ENCODE measurements around the gene BCO2. TPM values are rescaled to one million over a fixed set of nuclear protein-coding genes. Genes with fewer than 3 reads are reported as not detected.

The BCO2 gene
- total RNA-seq, 1 donor from 2014 or later: 0.33 TPM

DNA sequence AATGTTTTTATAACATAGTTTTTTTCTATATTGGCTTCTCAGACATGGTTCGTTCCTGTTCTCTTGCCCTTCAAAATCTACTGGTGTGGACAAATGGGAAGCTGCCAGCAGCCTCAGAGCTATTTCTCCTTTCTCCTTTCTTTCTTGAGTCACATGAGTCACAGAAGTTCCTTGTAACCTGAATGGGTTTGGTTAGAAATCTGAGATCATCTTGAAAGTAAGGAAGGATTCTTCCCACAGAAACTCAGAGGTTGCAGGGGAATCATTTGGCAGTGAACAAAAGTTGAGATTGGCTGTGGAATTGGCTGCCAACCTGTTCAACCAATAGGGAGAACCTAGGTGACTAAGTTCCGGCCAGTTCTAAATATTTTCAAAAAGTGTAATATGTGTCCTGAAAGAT is 72.9 kb downstream of the BCO2 start:
- DNase-seq (ENCODE audit: low read depth, low spot score): no peak

DNA sequence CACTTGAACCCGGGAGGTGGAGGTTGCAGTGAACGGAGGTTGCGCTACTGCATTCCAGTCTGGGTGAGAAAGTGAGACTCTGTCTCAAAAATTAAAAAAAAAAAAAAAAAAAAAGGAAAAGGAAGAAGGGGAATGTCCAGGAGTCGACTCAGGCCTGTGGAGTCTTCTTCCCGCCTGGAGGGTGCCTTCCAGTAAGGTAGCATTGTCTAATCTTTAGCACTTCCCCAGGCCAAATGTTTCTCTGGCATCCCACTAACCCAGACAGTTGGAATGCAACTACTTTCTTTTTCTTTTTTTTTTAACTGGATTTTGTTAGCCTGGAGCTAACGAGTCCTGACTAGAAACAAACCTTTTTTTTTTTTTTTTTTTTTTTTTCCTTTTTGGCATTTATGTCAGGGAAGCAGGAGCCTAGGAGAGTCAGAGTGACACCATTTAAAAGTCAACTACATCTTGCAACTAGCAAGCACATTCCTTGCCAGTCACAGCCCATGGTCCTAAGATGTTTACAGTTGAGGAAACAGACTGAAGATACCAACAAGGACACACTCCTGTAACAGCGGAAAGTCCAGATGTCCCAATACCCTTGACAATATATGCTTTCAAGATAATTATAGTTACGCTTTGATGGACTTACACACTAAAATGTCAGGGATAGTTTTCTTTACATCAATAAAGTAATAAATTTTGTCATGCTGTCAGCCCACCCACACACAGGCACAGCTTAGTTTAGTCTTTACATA is 74.7 kb downstream of the BCO2 start:
- DNase-seq (ENCODE audit: low read depth, low spot score): no peak

DNA sequence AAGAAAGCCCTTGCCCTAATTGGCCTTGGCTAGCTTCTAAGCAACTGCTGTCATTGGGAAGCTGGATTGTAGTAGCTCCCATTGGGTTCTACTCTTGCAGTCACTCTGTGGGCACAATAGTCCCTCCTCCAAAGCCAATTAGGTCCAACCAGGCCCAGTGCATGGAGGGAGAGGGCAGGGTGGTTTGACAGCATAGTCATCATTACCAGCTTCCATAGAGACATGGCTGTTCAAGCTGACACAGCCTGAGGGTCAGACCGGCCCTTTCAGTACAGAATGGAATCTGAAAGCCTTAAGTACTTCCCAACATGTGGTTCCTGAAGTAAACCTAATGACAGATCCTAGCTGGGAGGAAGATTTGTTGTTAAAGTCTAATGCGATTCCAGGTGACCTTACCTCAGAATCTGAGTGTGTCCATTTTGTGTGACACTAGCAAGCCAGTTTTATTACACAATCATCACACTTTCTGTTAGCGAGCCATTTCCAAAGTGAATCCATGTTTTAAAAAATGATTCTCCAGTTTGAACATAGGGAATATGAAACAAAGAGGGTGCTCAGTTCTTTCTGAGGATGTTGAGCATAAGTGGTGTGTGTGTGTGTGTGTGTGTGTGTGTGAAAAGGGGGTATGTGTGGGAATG is 78.4 kb downstream of the BCO2 start:
- no peak for DNase-seq (ENCODE audit: low read depth, low spot score)

DNA sequence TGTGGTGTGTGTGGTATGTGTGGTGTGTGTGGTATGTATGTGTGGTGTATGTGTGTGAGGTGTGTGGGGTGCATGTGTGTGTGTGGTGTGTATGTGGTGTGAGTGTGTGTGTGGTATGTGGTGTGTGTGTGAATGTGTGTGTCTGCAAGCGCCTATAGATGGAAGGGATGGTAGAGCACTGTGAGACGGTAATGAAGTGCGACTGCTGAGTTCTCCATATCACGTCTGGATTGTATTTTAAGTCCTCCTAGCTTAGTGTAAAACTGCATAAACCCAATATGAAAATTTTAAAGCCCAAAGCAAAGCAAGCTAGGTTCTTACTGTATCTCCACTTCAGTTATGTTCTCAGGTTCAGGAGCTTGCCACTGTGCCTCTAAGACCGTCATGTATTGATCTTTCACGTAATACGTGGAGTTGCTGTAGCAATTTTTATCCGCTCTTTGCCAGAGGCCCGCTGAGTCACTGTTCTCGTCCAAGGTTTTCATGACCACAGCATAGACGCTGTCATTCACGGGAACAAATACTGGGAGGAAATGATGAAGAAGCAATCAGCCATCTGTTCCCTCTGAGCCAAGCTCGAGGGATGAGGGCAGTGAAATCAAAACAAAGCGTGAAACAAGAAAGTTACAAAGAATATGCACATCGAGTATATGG is 79.9 kb downstream of the BCO2 start:
- DNase-seq (ENCODE audit: low read depth, low spot score): peak; percentile 49

DNA sequence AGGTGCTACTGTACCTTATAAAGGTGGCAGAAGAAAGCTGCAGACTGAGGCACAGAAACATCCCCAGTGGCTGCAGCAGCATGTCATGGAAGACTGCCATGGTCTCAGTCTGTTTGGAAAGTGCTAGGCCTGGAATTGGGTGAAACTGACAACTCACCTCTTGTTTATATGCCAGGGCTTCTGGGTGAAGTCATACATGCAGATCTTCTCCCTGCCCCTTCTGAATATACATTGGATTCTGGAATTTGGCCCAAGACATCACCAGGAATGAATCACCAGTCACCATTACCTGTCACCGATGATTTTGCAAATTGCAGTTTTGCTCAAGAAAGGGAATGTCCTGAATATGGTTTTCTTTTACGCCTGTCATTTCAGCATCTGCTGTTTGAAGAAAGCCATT is 85.2 kb downstream of the BCO2 start, which contains the start of gene PLET1:
Gene PLET1, minus strand, starts transcription at position 371 of the 400 bp plus-strand sequence. Its CDS starts 271 bp downstream, at position 100.
- DNase-seq (ENCODE audit: low read depth, low spot score): no peak

DNA sequence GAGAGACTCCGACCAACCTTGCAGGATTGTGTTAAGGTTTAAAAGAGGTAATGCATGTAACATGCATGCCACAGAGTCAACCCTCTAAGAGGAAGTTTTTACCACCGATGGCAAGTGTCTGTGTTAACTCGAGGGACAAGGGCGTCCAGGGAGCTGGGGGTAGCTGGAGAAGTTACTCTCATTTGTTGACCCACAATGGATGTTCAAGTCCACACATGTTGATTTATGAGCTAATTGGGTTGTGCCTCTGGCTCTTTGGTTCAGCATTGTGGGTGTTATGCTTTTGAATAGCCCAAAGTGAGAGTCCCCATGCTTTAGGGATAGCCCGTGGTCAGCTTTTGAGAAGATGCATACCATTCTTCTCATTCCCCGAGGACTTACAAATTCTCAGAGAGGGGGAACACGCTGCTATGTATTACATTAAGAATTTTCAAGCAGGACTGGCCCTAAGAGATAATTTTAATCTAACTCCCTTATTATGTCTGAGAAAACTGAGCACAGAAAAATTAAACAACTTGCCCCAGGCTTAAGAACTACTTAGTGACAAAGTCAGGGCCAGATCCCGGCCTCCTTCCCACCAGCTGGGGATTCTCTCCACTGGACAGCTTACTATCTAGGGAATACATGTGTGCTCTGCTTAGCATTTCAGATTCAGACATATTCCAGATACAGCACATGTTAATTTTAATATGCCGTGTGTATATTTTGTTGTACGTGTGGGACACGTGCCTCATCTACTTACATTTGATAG is 90.5 kb downstream of the BCO2 start:
- no peak for DNase-seq (ENCODE audit: low read depth, low spot score)

DNA sequence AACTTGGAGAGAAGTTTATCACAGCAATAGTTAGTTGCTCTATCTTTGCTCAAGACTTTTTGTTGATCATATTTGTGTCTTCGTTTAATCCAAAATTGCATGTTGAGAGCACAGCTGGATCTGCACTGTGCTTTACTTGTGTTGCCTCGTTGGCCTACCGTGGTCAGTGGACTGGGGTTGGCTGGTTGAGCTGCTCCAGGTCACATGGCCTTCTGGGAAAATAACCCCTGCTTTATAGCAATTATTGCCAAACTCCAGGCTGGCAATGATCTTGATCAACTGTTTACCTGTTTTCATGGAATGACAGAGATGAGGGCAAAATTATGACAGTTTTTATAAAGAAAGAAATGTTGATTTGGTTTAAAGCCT is 91.1 kb downstream of the BCO2 start:
- DNase-seq (ENCODE audit: low read depth, low spot score): no peak

DNA sequence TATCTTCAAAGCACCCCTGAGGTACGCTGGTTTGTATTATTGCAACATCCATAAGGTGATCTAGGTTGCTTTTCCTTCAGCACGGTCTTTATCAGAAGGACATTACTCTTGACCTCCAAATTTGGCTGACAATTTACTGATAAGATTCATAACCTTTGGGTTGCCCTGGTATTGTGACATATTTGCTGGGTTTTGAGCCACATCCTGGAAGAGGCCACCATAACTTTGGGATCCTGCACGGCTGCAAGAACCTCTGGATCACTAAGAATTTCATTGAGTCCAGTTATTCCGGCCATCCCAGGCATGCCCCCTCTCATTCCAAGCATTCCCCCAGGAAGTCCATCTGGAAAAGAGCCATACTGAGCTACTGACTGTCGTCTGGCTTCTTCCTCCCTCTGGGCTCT is 91.9 kb downstream of the BCO2 start:
- no peak for DNase-seq (ENCODE audit: low read depth, low spot score)

DNA sequence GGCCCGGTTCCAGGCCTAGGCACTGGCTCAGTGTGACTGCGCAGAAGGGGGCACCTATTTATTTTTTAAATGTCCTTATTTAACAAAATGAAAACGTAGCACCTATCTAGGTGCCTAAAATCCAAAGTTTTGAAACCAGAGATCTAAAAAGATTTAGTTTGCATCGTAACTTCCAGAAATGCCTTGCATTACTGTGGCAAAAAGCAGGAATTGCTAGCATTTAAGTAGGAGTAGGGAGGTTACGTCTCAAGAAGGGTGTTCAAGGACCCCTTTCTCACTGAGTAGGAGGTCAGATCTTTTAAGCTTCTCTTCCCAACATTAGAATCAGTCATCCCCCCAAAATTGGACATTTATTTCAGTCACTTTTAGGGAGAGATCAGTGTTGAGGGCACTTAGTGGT is 93.1 kb downstream of the BCO2 start:
- no peak for DNase-seq (ENCODE audit: low read depth, low spot score)

Other genes with a start within 250 kb of the BCO2 start
- gene DIXDC1, start 238.2 kb upstream of the BCO2 start, total RNA-seq: 27.4 and 33.9 TPM in 2 replicates
- 37.9 and 52.5 TPM in 2 replicates for gene DLAT, start 150.1 kb upstream of the BCO2 start, total RNA-seq
- gene PIH1D2, start 101.5 kb upstream of the BCO2 start, total RNA-seq: 0.56 and 1.3 TPM in 2 replicates
- gene NKAPD1, start 101.2 kb upstream of the BCO2 start, total RNA-seq: 19.5 and 20.4 TPM in 2 replicates
- gene TIMM8B, start 88.8 kb upstream of the BCO2 start, total RNA-seq: 69.8 and 101 TPM in 2 replicates
- 164 and 252 TPM in 2 replicates for gene SDHD, start 88.6 kb upstream of the BCO2 start, total RNA-seq
- 0.99 and 1.7 TPM in 2 replicates for gene IL18, start 11.4 kb upstream of the BCO2 start, total RNA-seq
- gene TEX12, start 8.1 kb upstream of the BCO2 start, total RNA-seq: not detected in 2 replicates
- 26.5 and 39.1 TPM in 2 replicates for gene PTS, start 50.9 kb downstream of the BCO2 start, total RNA-seq
- gene PLET1, start 85.3 kb downstream of the BCO2 start, total RNA-seq: not detected in 2 replicates

Data from pulmonary artery endothelial cell (primary cell).